HG03064 (cell line): ENCODE results near the gene WIZ.
A peak's percentile ranks its signal among the peaks of the same experiment; 100 is the strongest.

ENCODE experiments used
- ATAC-seq: cut with Tn5 transposase; IDR thresholded peaks from one replicate; pipeline ENCODE4 v1.9.1; 2021; ENCODE audit warnings: low read depth; ENCODE audit not compliant: unreplicated experiment

Gene WIZ

DNA sequence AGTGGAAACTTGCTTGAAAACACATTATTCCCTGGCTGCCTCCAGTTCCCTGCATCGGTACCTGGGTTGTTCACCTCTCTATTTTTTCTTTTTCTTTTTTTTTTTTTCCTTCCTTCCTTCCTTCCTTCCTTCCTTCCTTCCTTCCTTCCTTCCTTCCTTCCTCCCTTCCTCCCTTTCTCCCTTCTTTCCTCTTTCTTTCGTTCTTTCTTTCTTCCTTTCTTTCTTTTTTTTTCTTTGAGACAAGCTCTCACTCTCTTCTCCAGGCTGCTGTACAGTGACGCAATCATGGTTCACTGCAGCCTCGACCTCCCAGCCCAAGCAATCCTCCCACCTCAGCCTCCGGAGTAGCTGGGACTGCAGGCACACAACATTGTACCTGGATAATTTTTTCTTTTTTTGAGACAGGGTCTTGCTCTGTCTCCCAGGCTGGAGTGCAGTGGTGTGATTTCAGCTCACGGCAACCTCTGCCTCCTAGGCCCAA, 18.0 kb upstream of the WIZ start:
- ATAC-seq = no peak

DNA sequence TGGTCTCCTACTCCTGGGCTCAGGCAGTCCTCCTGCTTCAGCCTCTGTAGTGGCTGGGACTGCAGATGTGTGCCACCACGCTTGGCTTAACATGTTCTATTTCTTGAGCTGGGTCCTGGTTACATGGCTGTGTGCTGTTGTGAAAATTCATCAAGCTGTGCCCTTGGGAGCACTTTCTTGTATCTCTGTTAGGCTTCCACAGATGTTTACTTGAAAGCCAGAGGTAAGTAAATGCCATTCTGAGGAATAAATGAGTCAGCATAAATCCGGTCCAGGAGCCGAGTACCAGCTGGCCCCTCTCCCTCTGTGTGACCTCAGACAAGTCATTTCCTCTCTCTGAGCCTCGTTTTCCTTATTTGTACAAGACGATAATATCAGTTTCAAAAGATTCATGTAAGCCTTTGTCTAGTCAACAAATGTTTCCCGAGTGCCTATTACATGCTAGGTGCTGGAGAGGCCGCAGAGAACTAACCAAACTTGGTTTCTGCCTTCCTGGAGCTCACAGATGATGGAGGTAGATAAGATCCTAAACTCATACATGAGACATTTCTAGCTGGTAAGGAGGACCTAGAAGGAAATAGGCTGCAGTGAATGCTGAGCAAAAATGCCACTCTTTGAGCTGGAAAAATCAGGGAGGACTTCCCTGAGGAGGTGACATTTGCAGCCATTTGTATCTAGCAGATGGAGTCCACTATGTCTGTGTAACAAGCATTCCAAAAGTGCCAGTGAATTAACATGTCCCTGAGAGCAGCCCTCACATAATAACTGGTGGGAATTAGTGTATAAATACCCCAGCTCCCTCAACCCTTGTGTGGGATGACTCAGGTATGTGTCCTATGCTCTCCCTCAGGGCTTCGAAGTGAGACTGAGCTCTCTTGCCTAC, 17.3 kb upstream of the WIZ start:
- ATAC-seq = peak; percentile 49

DNA sequence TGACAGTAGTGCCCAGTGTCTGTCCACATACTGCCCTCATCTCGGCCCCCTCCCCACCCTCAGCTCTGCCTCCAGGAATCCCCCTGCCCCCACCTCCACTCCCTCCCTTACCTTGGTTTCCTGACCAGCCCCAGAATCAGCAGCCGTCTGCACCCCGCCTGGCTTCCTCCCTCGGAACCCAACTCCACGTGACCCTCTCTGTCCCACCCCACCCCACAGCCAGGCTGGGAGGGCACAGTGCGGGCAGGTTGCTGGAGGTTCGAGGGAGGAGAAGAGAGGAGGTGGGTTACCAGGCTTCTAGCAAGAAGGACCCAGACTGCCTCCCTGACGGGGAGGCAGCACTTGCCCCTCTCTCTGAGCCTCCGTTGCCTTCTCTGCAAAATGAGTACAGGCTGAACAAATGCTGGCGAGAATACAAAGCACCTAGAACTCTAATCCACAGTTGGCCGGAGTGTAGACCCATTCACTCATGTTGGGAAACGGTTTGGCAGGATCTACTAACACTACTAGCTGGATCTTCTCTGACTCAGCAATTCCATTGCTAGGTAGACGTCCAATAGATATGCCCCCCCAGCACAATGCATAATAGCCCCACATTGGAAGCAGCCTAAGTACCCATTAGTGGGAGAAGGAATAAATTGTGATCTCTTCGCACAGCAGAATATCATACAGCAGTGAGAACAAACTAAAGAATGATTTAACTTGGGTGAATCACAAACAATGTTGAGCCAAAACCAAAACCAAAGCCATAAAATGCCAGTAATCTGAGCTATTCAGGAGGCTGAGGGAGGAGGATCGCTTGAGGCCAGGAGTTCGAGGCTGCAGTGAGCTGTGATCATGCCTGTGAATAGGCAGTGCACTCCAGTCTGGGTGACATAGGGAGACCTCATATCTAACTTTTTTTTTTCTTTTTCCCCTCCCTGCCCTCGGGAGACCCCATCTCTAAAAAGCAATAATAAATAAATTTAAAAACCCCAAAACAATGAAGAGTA, 14.9 kb upstream of the WIZ start, which contains the start of gene RASAL3:
Gene RASAL3 (minus strand): TSS at position 151 of the 992 bp plus-strand sequence. CDS start 186 bp downstream, outside the sequence.
- ATAC-seq = no peak

DNA sequence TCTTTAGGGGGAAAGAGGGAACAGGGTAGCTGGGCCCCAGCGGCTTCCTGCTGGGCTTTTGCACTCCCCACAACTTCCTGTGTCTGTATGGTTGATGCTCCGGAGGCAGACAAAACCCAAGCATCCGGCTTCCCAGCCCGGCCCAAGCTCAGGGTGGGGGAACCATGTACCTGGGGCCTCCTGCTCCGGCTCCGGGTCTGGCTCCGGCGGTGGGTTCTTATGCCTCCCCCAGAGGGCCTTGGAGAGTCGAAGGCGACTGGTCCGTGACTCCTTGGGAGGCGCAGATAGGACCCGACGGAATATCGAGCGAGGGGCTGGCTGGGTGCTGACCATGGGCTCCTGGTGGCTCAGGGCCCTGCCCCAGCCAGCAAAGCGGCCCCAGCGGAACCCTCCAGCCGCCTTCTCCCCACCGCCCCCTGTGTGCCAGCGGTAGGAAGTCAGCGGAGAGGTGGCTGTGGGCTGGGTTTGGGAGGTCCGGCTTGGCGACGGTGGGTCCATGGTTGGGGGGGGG, 14.2 kb upstream of the WIZ start:
- ATAC-seq = no peak

DNA sequence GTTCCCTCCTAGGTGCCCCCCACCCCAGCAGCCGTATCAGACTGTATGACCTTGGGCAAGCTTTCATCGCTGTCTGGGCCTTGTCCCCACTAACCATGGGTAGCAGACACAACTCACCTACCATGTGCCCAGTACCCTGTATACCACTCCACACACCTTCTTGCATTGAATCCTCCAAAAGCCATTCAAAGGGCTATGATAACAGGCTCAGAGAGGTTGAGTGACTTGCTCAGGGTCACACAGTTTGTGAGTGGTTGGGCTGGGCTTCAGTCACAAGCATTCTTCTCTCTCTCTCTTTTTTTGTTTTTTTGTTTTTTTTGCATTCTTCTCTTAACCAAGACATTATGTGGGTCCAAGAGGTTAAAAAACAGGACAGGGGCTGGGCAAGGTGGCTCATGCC, 11.9 kb upstream of the WIZ start:
- no peak for ATAC-seq

DNA sequence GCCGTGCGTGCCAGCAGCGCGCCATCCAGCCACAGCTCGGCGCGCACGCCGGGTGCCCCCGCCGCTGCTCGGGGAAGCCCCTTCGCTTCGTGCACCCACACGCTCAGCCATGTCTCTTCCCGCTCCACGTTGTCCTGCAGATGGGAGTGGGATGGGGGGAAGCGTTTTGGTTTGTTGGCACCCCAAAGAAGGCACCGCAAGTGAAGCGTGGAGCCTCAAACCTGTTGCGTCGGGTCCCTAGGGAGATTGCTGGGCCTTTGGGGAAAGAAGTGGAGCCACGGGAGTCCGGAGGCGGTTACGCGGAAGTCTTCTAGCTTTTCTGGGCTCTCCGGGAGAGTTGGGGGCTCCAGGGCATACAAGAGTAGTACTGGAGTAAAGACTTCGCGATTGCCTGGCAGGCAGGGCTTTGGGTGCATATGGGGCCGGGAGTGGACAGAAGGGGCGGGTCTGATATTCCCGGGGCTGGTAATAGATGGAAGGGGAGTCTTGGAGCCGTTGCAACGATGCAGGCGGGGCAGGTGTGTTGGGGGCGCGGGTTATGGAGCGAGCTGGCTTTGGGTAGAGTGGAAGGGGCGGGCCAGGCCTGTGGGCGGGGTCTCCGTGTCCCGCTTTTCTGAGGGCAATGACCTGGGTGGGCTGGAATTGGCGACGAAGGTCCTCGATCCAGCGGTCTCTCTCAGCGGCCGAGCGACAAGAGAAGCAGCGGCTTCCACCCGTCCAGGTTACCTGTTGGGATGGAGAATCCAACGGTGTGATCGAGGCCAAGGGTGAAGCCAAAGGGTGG, 8.1 kb upstream of the WIZ start:
- ATAC-seq = no peak

DNA sequence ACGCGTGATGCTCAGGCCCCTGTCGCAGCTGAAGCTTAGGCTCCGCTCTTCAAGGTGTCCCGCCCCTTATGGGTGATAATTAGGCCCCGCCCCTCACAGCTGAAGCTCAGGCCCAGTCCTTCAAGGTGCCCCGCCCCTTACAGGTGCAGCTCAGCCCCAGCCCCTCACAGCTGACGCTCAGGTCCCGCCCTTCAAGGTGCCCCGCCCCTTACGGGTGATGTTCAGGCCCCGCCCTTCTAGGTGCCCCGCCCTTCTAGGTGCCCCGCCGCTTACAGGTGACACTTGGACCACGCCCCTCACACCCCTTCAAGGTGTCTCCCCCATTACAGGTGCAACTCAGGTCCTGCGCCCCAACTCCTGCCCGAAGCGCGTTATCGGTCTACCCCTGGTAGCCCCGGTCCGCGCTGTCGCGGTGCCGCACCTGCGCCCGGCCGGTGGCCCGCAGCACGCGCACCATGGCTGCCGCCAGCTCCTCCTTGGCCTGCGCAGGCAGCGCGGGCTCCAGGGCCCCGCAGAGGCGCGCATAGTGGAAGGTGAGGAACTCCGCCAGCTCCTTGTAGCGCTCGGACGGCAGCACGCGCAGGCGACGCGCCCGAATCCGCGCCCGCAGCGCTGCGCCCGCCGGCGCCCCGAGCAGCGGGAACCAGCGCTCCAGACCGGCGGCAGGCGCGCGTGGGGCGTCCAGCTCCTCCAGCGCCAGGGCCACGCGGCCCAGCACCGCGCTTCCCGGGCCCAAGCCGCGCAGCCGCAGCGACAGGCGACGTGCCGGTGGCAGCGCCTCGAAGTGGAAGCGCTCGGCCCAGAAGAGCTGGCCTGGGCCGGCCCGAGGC, 7.3 kb upstream of the WIZ start:
- ATAC-seq = no peak

DNA sequence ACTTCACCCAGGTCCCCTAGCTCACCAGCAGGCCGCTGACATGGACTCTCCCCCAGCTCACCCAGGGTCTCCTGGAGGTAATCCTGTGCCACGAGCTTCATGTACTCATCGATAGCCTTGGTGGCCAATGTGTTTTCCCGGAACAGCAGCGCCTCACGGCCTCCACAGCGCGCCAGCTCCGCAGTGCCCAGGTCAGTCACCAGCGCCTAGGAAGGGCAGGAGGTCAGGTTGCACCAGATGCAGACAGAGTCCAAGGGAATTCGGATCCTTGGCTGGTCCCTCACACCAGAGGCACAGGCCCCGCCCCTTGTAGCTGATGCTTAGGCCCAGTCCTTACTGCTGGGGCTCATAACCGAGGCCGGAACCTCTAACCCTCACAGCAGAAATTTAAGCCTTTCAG, 6.7 kb upstream of the WIZ start:
- no peak for ATAC-seq

DNA sequence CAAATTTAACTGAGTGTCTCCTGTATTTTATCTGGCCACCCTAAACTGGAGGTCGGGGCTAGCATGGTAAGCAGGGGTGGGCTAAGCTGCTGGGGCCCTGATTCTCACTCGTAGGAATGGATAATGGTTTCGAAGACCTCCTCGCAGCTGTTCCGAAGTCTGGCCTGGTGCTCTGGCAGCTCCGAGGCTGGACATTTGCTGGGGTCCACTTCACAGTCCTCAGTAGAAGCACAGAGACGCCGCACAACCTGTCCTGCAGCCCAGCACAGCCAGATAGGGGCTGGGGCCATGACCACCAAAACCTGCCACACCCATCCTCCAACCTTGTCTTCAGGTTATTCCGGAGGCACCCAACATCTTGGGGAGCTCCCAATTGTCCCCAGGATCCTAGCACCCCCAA, 6.2 kb upstream of the WIZ start:
- ATAC-seq = no peak

DNA sequence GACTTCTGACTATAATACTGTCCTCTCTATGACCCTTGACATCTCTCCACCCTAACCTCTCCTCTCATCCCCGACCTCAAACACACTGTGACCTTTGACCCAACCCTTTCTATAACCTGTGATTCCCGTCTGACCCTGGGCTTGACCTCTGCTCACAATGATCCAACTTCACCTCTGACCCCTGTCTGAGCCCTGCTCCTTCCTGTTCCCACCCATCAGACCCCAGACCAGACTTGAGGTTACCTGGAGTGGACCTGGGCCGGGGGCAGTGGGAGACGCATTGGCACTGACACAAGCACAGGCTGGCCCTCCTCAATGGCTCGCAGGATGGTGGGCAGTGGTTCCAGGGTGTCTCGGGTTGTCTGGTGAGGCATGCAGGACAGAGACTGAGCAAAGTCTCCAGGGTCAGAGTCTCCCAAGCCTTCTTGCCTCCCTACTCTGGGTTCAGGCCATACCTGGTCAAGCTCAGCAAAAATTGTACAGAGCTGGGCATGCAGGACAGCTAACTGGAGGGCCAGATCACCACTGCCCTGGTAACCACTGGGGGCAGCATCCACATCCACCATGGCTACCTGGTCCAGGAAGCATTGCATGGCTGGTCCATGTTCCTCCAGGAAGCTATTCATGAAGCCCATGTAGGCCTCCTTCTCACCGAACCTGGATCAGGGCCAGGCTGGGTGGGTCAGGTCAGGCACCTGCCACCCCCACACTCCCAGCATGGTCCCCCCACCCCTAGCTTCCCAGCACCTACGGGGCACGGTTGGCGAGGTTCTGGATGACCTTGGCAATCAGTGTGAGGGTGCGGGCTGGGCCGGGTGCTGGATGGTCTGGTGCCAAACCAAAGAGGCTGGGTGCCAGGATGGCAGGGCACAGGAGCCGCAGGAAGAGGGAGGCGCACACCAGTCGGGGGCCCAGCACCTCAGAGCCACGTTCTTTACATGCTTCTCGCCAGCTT, 4.4 kb upstream of the WIZ start:
- no peak for ATAC-seq

DNA sequence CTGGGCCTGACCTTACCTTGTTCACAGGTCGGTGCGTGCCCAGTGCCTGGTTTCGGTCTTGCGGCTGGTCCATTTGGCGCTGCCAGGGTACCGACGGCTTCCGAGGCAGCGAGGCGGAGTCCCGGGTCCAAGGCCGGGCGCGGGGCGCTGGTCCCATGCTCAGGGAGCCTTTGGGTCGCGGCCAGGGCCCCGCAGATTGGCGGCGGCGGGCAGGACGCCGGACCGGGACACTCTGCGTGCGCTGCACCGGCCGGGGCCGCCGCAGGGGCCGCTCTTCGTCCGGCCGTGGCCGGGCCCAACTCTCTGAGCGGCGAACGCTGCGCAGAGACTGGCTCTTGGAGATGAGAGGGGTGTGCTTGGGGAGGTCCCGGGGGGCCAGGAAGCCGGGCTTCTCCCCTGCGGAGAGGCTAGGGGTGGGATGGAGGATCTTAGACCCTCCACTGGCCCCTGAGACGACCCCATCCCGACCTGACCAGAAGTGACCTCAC, 3.4 kb upstream of the WIZ start:
- no peak for ATAC-seq

DNA sequence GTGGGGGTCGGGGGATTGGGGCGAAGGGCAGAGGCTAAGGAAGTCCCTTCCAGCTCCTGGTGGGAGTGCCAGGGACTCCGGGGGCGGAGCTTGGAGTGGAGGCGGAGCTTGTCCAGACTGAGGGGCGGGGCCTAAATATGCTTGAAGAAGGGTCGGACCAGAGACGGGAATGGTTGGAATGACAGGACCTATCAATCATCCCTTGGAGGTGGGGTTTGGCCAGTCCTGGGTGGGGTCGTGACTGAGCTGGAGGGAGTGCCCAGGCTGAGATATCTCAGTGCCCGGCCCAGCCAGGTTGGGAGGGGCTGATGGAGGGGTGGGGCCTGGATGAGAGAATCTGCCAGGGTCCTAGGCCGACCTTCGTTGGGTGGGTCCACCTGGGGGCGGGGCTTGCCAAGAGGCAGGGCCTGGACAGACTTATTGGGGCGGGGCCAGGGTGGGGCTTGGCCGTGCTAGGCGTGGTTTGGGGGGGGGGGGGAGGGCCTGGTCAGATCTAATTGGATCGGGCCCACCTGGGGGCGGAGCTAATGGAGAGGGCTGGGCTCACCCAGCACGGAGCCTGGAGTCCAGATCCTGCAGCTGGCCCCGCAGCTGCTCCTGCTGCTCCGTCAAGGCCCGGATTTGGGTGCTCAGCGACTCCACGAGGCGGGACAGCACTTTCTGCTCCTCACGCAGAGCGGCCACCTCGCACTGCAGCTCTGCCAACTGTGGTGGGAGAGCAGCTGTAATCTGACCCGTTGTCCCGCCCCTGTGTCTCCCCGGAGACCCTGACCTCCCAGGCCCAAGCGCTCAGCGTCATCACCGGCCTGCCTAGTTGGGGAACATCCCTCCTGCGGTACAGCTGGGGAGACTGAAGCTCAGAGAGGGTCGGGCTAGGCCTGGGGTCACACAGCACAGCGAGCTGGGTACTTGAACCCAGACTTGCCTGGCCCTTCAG, 2.6 kb upstream of the WIZ start:
- ATAC-seq = no peak

DNA sequence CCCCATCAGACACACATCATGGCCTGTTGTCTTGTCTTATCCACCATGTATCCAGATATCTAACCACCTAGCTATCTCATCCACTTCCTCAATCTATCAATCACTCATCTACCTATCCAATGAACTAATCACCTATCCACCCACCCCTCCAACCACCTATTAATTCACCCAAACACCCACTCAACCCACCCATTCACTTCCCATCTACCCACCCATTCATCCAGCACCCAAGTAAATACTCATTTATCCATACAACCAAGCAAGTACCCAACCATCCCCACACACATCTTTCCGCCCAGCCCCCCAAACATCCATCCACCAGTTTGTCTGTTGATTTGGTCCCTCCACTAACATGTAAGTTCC, 753 bp upstream of the WIZ start:
- ATAC-seq = no peak

DNA sequence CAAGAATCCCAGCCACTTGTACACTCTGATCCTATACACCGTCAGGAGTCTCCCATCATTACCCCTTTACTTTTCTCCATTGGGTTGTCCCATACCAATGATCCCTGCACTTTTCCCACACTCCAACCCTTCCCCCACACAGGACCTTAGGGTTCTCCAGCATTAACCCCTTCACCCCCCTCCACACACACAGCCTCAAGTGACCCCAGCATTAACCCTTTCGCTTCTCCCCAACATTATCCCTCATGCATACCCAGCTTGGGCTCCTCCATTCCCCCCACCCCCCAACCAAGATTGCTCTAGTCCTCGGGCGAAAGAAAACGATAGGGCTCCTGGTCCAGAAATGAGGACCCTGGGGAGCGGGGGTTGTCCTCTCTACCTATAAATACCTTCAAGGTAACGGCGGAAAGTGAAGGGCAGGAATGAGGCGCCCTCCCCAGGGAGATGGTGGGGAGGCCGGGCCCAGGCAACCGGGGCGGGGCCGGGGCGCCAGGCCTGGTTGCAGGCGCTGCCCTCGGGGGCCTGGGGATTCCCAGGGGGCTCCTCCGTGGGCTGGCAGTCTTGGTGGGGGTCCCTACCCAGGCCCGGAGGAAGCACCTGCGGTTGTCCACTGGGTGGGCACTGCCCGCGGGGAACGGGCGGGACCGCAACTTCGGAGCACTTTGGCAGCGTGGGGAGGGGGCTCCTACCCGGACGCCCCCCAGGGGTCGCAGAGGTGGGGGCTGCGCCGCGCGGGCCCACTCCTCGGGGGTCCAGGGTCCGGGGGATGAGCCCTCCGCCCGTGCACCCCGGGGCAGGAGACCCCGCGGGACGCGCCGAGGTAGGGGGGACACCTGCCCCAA, 757 bp downstream of the WIZ start:
- no peak for ATAC-seq

DNA sequence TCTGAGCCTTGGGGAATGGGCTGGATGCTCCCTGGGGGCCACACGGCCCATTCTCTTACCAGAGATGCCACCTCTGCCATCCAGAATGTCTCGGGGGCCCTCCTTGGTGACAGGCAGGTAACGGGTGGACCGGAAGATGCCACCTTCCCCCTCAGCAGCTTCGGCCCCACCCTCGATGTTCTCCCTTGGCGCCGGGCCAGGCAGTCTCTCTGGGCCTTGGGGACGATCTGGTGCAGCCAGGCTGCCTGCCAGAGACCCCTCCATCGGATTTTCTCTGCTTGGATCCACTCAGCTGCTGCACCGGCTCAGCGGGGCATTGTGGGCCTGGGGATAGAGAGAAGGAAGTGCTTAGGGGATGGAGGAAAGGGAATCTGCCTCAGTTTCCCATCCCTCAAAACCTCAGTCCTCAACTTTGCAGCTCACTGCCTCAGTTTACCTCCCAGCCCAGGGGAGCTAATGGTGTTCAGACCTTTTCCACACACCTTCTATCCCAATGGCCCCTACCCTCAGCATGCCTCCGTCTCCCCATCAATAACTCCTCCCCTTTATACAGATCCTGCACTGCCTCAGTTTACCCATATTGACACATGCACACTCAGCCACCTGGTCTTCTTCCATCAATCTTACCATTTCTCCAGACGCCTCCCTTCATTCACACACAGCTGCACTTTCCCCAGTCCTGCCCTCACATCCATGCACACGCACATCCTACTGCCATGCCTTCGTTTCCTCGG, 1.5 kb downstream of the WIZ start:
- ATAC-seq = no peak

DNA sequence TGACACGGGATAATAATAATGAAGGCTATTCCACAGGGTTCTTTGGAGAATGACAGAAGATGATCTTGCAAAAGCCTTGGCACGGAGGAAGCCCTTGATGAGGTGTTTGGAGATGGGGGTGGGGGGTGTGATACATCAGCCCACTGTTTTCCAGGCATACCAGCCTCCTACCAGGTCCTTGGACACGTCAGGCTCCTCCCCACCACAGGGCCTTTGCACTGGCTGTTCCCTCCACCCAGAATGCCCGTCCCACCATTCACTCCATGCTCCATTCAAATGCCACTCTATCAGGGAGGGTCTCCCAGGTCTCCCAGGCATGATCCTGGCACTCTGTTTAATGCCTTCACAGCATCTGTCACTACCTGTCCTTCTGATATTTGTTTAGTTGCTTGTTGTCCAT, 2.7 kb downstream of the WIZ start:
- no peak for ATAC-seq
